GM21619 (cell line): ENCODE data around the gene NRTN.
"Not testable (repeated sequence)": the region's sequence is repeated elsewhere in the genome, so short reads cannot be mapped to it uniquely, and the experiment has no call there.

Experiments
- ATAC-seq: cut with Tn5 transposase; IDR thresholded peaks from one replicate; pipeline ENCODE4 v1.9.1; 2021; ENCODE audit not compliant: unreplicated experiment

The NRTN gene

GRCh38 chr19:5864725-5865486, 60.0 kb downstream of the NRTN start:
- ATAC-seq: no peak

GRCh38 chr19:5865772-5866171, 60.9 kb downstream of the NRTN start:
- ATAC-seq: no peak

GRCh38 chr19:5867201-5868136, 62.6 kb downstream of the NRTN start:
- ATAC-seq: no peak

GRCh38 chr19:5870986-5871394, 66.1 kb downstream of the NRTN start:
- ATAC-seq: no peak

GRCh38 chr19:5873617-5874199, 68.8 kb downstream of the NRTN start:
- no peak for ATAC-seq

- ATAC-seq: not testable (repeated sequence)
These were observed 69.6 kb downstream of the NRTN start for GRCh38 chr19:5874496-5874895.

GRCh38 chr19:5877427-5877826, 72.6 kb downstream of the NRTN start:
- no peak for ATAC-seq

GRCh38 chr19:5877882-5878281, 73.0 kb downstream of the NRTN start:
- ATAC-seq: no peak
